GM12878 (cell line): Measurements from ENCODE around the gene FNTB. TPM values are rescaled to one million over a fixed set of nuclear protein-coding genes. Genes with fewer than 3 reads are reported as not detected.

Experiments used
- ATAC-seq: fragments of 200-7000 bp; cut with Tn5 transposase; 3 replicates; pipeline ENCODE4 v1.9.1; 2020; ENCODE audit warnings: mild to moderate bottlenecking, moderate library complexity
- BruUV-seq: library from RNA; stranded (reverse); fragments of 400-500 nt; replicated peaks from 2 replicates; lab custom pipeline; 2021; lab: Mats Ljungman, UMichigan
- CTCF ChIA-PET: fragments of 300-600 bp; sonication (Branson Sonifier 250); formaldehyde crosslinking; extraction: SDS; loops from one replicate; lab custom pipeline; 2021; ENCODE audit warnings: inconsistent platforms; lab: Yijun Ruan, JAX
- POLR2A ChIA-PET: fragments of 350-600 bp; formaldehyde crosslinking; extraction: SDS; loops from one replicate; lab custom pipeline; 2021; ENCODE audit warnings: inconsistent platforms; lab: Charles Lee
- RAD21 ChIA-PET: fragments of 300-600 bp; sonication (Branson Sonifier 250); formaldehyde crosslinking; loops from one replicate; lab custom pipeline; 2023; ENCODE audit warnings: antibody characterized with exemption; ENCODE audit not compliant: unreplicated experiment; lab: Charles Lee
- SMC1A ChIA-PET: fragments of 300-600 bp; sonication (Branson Sonifier 250); formaldehyde crosslinking; loops from one replicate; lab custom pipeline; 2023; ENCODE audit not compliant: unreplicated experiment, uncharacterized antibody; lab: Charles Lee
- DNase-seq: peaks from one replicate; pipeline ENCODE4 v3.0.0-alpha.2; 2011; ENCODE audit warnings: low read depth, low spot score
- FAIRE-seq: peaks from 3 replicates; lab custom pipeline; 2011; peaks lifted over from hg19 to GRCh38; lab: Jason Lieb, UNC
- H2AFZ ChIP-seq: 2 replicates; pipeline ENCODE4 v1.6.0; 2011; ENCODE audit warnings: low read depth, low read length, control low read depth; ENCODE audit not compliant: control insufficient read depth
- H3K27ac ChIP-seq: 2 replicates; pipeline ENCODE4 v1.5.1; 2011; ENCODE audit warnings: control low read depth; ENCODE audit not compliant: control insufficient read depth, insufficient read depth
- H3K27me3 ChIP-seq, 2 experiments: replicated peaks in 1 of 2; 2 replicates each; pipeline versions ENCODE4 v1.6.0 to v1.6.1; 2011; ENCODE audit warnings: low read length in 1 of 2; ENCODE audit not compliant: control insufficient read depth in 2 of 2, insufficient read depth in 2 of 2
- H3K36me3 ChIP-seq, 2 experiments: 2 replicates each; pipeline ENCODE4 v1.5.1; 2011; ENCODE audit warnings: low read length in 1 of 2; ENCODE audit not compliant: control insufficient read depth in 2 of 2, insufficient read depth in 2 of 2
- H3K4me1 ChIP-seq: 2 replicates; pipeline ENCODE4 v1.6.1; 2011; ENCODE audit warnings: mild to moderate bottlenecking, low read length, moderate library complexity, mixed read lengths; ENCODE audit not compliant: control insufficient read depth, insufficient read depth
- H3K4me2 ChIP-seq: 2 replicates; pipeline ENCODE4 v1.6.0; 2011; ENCODE audit warnings: control low read depth; ENCODE audit not compliant: control insufficient read depth, insufficient read depth
- H3K4me3 ChIP-seq: fragments of 200-600 bp; sonication (generic); 2 replicates; pipeline ENCODE4 v1.5.1; 2016
- H3K79me2 ChIP-seq: 2 replicates; pipeline ENCODE4 v1.6.0; 2011; ENCODE audit warnings: low read length; ENCODE audit not compliant: control insufficient read depth, insufficient read depth
- H3K9ac ChIP-seq: 2 replicates; pipeline ENCODE4 v1.8.0; 2011; ENCODE audit warnings: low read length, control low read depth, mixed read lengths; ENCODE audit not compliant: control insufficient read depth, insufficient read depth
- H3K9me3 ChIP-seq: replicated peaks from 3 replicates; pipeline ENCODE4 v1.5.1; 2011; ENCODE audit warnings: mild to moderate bottlenecking, low read length; ENCODE audit not compliant: control insufficient read depth, insufficient read depth
- H4K20me1 ChIP-seq: 2 replicates; pipeline ENCODE4 v1.6.0; 2011; ENCODE audit not compliant: control insufficient read depth, insufficient read depth
- HDAC2 ChIP-seq: fragments of 200-600 bp; sonication (generic); IDR thresholded peaks from 2 replicates; pipeline ENCODE4 v1.6.1; 2017
- HDAC6 ChIP-seq: fragments of 200-600 bp; sonication (generic); IDR thresholded peaks from one replicate; pipeline ENCODE4 v1.8.0; 2017; ENCODE audit warnings: antibody characterized with exemption; ENCODE audit not compliant: unreplicated experiment
- HDGF ChIP-seq: fragments of 450-650 bp; IDR thresholded peaks from 2 replicates; pipeline ENCODE4 v1.6.1; 2016; ENCODE audit warnings: antibody characterized with exemption
- LARP7 ChIP-seq: fragments of 450-650 bp; IDR thresholded peaks from 2 replicates; pipeline ENCODE4 v1.6.1; 2017; ENCODE audit warnings: mild to moderate bottlenecking
- MTA3 ChIP-seq: IDR thresholded peaks from 2 replicates; pipeline ENCODE4 v1.6.1; 2012; ENCODE audit warnings: low read length, inconsistent platforms, borderline replicate concordance
- NFYB ChIP-seq: IDR thresholded peaks from 2 replicates; pipeline ENCODE4 v1.6.1; 2011; ENCODE audit warnings: low read depth, mild to moderate bottlenecking, low read length, improper control_type of control experiment, moderate library complexity; ENCODE audit not compliant: insufficient read depth
- SREBF1 ChIP-seq: IDR thresholded peaks from 2 replicates; pipeline ENCODE4 v1.6.1; 2012; ENCODE audit warnings: mild to moderate bottlenecking, low read length
- SRF ChIP-seq, 2 experiments: IDR thresholded peaks; 2 replicates each; pipeline ENCODE4 v1.6.1; 2011; ENCODE audit warnings: low read depth in 2 of 2, low read length in 2 of 2, mild to moderate bottlenecking in 1 of 2, moderate library complexity in 1 of 2
- WGBS: methylation state at CpG from one replicate; pipeline ENCODE4 v1.1.6; 2016; ENCODE audit warnings: low lambda C conversion rate; ENCODE audit not compliant: insufficient replicate concordance, insufficient coverage; ENCODE audit errors: missing lambda C conversion rate; 5-methylcytosine and 5-hydroxymethylcytosine counted together
- in situ Hi-C: fragments of 300-500 bp; cut with MboI; formaldehyde crosslinking; loops from 9 replicates; pipeline ENCODE4 v1.14.3; 2018; ENCODE audit warnings: mixed read lengths
- intact Hi-C: fragments of 100-400 bp; cut with micrococcal nuclease; formaldehyde crosslinking; loops from one replicate; pipeline ENCODE4 v1.14.2; 2022; ENCODE audit not compliant: unreplicated experiment
- polyA plus RNA-seq, 11 experiments: library from polyadenylated mRNA; depleted of rRNA in 4 of 11; unstranded in 6 of 11; stranded (reverse) in 5 of 11; fragments of >200 nt; fragmentation: Nextera tagmentation in 4 of 11; fragmentation: Illumina TruSeq in 1 of 11; extraction: Ambion mirVana in 4 of 11; extraction: Trizol in 1 of 11; gene quantifications; 1 replicate in 1 of 11; 2 replicates in 10 of 11; pipeline versions ENCODE4 v1.2.1 to v1.2.3, GENCODE V29; 2011 to 2016; ENCODE audit warnings: inconsistent platforms in 2 of 11, missing spikeins in 2 of 11, low read depth in 1 of 11
- total RNA-seq, 4 experiments: library from RNA; depleted of rRNA in 3 of 4; stranded (reverse); fragments of >200 nt in 3 of 4; fragmentation: Illumina TruSeq in 1 of 4; extraction: Trizol in 1 of 4; gene quantifications; 2 replicates each; pipeline versions ENCODE4 v1.2.1 to v1.2.3, GENCODE V29; 2013 to 2021
- TF ChIP-seq, protein P1 (sequence below): IDR thresholded peaks from 2 replicates; pipeline ENCODE4 v1.6.1; 2011; ENCODE audit warnings: borderline replicate concordance, low read depth, mild to moderate bottlenecking, moderate library complexity, mixed read lengths, low read length; ENCODE audit not compliant: insufficient read depth; ENCODE audit errors: extremely low read length
- TF ChIP-seq, protein P2 (sequence below): fragments of 450-650 bp; IDR thresholded peaks from 2 replicates; pipeline ENCODE4 v1.6.1; 2014; ENCODE audit warnings: mild to moderate bottlenecking
- TF ChIP-seq, protein P3 (sequence below): fragments of 450-650 bp; IDR thresholded peaks from 2 replicates; pipeline ENCODE4 v1.6.1; 2017; ENCODE audit warnings: mild to moderate bottlenecking, moderate library complexity
- TF ChIP-seq, protein P4 (sequence below): fragments of 450-650 bp; IDR thresholded peaks from 2 replicates; pipeline ENCODE4 v1.6.1; 2017; ENCODE audit warnings: mild to moderate bottlenecking, low read depth, inconsistent platforms; ENCODE audit not compliant: poor library complexity, severe bottlenecking
- TF ChIP-seq, protein P5 (sequence below): fragments of 450-650 bp; IDR thresholded peaks from 2 replicates; pipeline ENCODE4 v1.6.1; 2017; ENCODE audit warnings: antibody characterized with exemption, mild to moderate bottlenecking, moderate library complexity

Gene FNTB
- total and polyA plus RNA-seq, 10 of the 15 experiments (the other 5 are each of a cell fraction or from before 2014, with no cell fraction given) = 10.4 to 25.1 (median 16.7) TPM

- intact Hi-C loops (no loop called here), in situ Hi-C loops (no loop called here)
- no peak overlapping the region for H3K4me2 ChIP-seq
- no peaks in the 10 kb centered on the region for H3K36me3 ChIP-seq
- H3K27ac ChIP-seq = no peak overlapping the region
- WGBS = 96% methylated on average over 8 of the region's 8 CpGs
- H3K79me2 ChIP-seq = no peaks in the 10 kb centered on the region
- H3K4me1 ChIP-seq = peaks cover 19% of the 10 kb centered on the region
- ChIA-PET POLR2A (interaction anchor here (0.6 kb wide), 1 partner anchor 25 kb away, joined by 4 read pairs; no protein-coding TSS in a partner anchor), CTCF (interaction anchor here (0.7 to 2.9 kb wide), 2 partner anchors 15 to 314 kb away, joined by 3 to 12 read pairs; no protein-coding TSS in a partner anchor), SMC1A (interaction anchor here (3.3 kb wide), 1 partner anchor 15 kb away, joined by 13 read pairs; no protein-coding TSS in a partner anchor), RAD21 (no interaction called here)
- H2AFZ ChIP-seq = no peak overlapping the region
- no TSS peak for BruUV-seq
- no peaks in the 10 kb centered on the region for H3K27me3 ChIP-seq
- H3K9me3 ChIP-seq = no peaks in the 10 kb centered on the region
- DNase-seq (no peak), FAIRE-seq (no peak), ATAC-seq (no peak)
- H3K4me3 ChIP-seq = no peak overlapping the region
- H4K20me1 ChIP-seq = no peaks in the 10 kb centered on the region
- no peak overlapping the region for H3K9ac ChIP-seq
- TF ChIP-seq, protein P1, sequence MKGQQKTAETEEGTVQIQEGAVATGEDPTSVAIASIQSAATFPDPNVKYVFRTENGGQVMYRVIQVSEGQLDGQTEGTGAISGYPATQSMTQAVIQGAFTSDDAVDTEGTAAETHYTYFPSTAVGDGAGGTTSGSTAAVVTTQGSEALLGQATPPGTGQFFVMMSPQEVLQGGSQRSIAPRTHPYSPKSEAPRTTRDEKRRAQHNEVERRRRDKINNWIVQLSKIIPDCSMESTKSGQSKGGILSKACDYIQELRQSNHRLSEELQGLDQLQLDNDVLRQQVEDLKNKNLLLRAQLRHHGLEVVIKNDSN = no peak
- no peak for TF ChIP-seq HDGF
- TF ChIP-seq NFYB = no peak
- TF ChIP-seq HDAC2 = no peak
- TF ChIP-seq SREBF1 = no peak
- TF ChIP-seq, protein P2, sequence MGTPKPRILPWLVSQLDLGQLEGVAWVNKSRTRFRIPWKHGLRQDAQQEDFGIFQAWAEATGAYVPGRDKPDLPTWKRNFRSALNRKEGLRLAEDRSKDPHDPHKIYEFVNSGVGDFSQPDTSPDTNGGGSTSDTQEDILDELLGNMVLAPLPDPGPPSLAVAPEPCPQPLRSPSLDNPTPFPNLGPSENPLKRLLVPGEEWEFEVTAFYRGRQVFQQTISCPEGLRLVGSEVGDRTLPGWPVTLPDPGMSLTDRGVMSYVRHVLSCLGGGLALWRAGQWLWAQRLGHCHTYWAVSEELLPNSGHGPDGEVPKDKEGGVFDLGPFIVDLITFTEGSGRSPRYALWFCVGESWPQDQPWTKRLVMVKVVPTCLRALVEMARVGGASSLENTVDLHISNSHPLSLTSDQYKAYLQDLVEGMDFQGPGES = no peak
- TF ChIP-seq, protein P3, sequence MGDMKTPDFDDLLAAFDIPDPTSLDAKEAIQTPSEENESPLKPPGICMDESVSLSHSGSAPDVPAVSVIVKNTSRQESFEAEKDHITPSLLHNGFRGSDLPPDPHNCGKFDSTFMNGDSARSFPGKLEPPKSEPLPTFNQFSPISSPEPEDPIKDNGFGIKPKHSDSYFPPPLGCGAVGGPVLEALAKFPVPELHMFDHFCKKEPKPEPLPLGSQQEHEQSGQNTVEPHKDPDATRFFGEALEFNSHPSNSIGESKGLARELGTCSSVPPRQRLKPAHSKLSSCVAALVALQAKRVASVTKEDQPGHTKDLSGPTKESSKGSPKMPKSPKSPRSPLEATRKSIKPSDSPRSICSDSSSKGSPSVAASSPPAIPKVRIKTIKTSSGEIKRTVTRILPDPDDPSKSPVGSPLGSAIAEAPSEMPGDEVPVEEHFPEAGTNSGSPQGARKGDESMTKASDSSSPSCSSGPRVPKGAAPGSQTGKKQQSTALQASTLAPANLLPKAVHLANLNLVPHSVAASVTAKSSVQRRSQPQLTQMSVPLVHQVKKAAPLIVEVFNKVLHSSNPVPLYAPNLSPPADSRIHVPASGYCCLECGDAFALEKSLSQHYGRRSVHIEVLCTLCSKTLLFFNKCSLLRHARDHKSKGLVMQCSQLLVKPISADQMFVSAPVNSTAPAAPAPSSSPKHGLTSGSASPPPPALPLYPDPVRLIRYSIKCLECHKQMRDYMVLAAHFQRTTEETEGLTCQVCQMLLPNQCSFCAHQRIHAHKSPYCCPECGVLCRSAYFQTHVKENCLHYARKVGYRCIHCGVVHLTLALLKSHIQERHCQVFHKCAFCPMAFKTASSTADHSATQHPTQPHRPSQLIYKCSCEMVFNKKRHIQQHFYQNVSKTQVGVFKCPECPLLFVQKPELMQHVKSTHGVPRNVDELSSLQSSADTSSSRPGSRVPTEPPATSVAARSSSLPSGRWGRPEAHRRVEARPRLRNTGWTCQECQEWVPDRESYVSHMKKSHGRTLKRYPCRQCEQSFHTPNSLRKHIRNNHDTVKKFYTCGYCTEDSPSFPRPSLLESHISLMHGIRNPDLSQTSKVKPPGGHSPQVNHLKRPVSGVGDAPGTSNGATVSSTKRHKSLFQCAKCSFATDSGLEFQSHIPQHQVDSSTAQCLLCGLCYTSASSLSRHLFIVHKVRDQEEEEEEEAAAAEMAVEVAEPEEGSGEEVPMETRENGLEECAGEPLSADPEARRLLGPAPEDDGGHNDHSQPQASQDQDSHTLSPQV = no peak
- TF ChIP-seq SRF (IDR thresholded peaks at IDR 0.05; ENCODE audit: low read depth in 2 of 2, low read length in 2 of 2) = no peak
- no peak for TF ChIP-seq LARP7
- TF ChIP-seq, protein P4, sequence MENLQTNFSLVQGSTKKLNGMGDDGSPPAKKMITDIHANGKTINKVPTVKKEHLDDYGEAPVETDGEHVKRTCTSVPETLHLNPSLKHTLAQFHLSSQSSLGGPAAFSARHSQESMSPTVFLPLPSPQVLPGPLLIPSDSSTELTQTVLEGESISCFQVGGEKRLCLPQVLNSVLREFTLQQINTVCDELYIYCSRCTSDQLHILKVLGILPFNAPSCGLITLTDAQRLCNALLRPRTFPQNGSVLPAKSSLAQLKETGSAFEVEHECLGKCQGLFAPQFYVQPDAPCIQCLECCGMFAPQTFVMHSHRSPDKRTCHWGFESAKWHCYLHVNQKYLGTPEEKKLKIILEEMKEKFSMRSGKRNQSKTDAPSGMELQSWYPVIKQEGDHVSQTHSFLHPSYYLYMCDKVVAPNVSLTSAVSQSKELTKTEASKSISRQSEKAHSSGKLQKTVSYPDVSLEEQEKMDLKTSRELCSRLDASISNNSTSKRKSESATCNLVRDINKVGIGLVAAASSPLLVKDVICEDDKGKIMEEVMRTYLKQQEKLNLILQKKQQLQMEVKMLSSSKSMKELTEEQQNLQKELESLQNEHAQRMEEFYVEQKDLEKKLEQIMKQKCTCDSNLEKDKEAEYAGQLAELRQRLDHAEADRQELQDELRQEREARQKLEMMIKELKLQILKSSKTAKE = no peak
- TF ChIP-seq, protein P5, sequence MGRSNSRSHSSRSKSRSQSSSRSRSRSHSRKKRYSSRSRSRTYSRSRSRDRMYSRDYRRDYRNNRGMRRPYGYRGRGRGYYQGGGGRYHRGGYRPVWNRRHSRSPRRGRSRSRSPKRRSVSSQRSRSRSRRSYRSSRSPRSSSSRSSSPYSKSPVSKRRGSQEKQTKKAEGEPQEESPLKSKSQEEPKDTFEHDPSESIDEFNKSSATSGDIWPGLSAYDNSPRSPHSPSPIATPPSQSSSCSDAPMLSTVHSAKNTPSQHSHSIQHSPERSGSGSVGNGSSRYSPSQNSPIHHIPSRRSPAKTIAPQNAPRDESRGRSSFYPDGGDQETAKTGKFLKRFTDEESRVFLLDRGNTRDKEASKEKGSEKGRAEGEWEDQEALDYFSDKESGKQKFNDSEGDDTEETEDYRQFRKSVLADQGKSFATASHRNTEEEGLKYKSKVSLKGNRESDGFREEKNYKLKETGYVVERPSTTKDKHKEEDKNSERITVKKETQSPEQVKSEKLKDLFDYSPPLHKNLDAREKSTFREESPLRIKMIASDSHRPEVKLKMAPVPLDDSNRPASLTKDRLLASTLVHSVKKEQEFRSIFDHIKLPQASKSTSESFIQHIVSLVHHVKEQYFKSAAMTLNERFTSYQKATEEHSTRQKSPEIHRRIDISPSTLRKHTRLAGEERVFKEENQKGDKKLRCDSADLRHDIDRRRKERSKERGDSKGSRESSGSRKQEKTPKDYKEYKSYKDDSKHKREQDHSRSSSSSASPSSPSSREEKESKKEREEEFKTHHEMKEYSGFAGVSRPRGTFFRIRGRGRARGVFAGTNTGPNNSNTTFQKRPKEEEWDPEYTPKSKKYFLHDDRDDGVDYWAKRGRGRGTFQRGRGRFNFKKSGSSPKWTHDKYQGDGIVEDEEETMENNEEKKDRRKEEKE = no peak
- TF ChIP-seq HDAC6 = no peak
- no peak for TF ChIP-seq MTA3
These were observed 35.4 kb upstream of the FNTB start for GRCh38 chr14:64951291-64951690.
